Activated B cell treated with CpG ODN at 0.5 μM for 24 hours (primary cell): ENCODE data around the gene MTUS2. TPM values are rescaled to one million over a fixed set of nuclear protein-coding genes. Genes with fewer than 3 reads are reported as not detected.

Experiments
- ATAC-seq: fragments of 200-7000 bp; cut with Tn5 transposase; one replicate; pipeline ENCODE4 v1.10.0; 2021; ENCODE audit warnings: low read depth, mild to moderate bottlenecking, moderate library complexity
- CTCF ChIA-PET: fragments of 350-600 bp; sonication (Branson Sonifier 250); formaldehyde crosslinking; loops from one replicate; lab custom pipeline; 2021; ENCODE audit warnings: antibody characterized with exemption; lab: Charles Lee
- POLR2A ChIA-PET: fragments of 350-600 bp; sonication (Branson Sonifier 250); formaldehyde crosslinking; loops from one replicate; lab custom pipeline; 2021; ENCODE audit warnings: antibody characterized with exemption; lab: Charles Lee
- DNase-seq: peaks from one replicate; pipeline ENCODE4 v3.0.0; 2022
- H3K27ac Mint-ChIP-seq: one replicate; pipeline ENCODE4 v1.8.0; 2020; ENCODE audit warnings: mixed read lengths
- H3K27me3 Mint-ChIP-seq: one replicate; pipeline ENCODE4 v1.8.0; 2021; ENCODE audit warnings: mixed read lengths
- H3K36me3 Mint-ChIP-seq: one replicate; pipeline ENCODE4 v1.8.0; 2021; ENCODE audit warnings: low read depth, mixed read lengths
- H3K4me1 Mint-ChIP-seq: one replicate; pipeline ENCODE4 v1.8.0; 2021; ENCODE audit warnings: mixed read lengths
- H3K4me3 Mint-ChIP-seq: one replicate; pipeline ENCODE4 v1.8.0; 2020; ENCODE audit warnings: mild to moderate bottlenecking, mixed read lengths
- H3K9me3 Mint-ChIP-seq: one replicate; pipeline ENCODE4 v1.8.0; 2020; ENCODE audit warnings: mixed read lengths
- intact Hi-C: fragments of 100-400 bp; cut with micrococcal nuclease; formaldehyde crosslinking; loops from one replicate; pipeline ENCODE4 v1.15.1; 2024
- total RNA-seq: library from RNA; stranded (reverse); gene quantifications from 2 replicates; pipeline ENCODE4 v1.2.3, GENCODE V29; 2022
- TF ChIP-seq, protein P1 (sequence below): fragments of 200-600 bp; IDR thresholded peaks from one replicate; pipeline ENCODE4 v1.8.0; 2022; ENCODE audit warnings: antibody characterized with exemption, mild to moderate bottlenecking

MTUS2 gene
- total RNA-seq, 1 donor from 2014 or later: not detected

DNA sequence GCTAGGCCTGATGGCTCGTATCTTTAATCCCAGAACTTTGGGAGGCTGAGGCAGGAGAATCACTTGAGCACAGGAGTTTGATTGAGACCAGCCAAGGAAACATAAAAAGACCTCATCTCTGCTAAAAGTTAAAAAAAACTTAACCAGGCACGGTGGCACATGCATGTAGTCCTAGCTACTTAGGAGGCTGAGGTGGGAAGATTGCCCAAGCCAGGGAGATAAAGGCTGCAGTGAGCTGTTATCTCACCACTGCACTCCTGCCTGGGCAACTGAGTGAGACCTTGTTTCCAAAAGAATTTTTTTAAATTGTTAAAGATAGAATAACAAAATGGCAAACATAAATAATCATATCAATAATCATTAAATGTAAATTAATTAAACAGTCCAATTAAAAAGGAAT, 365.8 kb downstream of the MTUS2 start:
- intact Hi-C loops: no loop called here
- Mint-ChIP-seq H3K36me3 (no peaks in the 10 kb centered on the region), H3K27ac (no peak overlapping the region), H3K4me3 (no peak overlapping the region), H3K4me1 (peaks cover 3% of the 10 kb centered on the region), H3K27me3 (no peaks in the 10 kb centered on the region), H3K9me3 (peaks cover 23% of the 10 kb centered on the region)
- ChIA-PET POLR2A (no interaction called here), CTCF (no interaction called here)
- TF ChIP-seq, protein P1, sequence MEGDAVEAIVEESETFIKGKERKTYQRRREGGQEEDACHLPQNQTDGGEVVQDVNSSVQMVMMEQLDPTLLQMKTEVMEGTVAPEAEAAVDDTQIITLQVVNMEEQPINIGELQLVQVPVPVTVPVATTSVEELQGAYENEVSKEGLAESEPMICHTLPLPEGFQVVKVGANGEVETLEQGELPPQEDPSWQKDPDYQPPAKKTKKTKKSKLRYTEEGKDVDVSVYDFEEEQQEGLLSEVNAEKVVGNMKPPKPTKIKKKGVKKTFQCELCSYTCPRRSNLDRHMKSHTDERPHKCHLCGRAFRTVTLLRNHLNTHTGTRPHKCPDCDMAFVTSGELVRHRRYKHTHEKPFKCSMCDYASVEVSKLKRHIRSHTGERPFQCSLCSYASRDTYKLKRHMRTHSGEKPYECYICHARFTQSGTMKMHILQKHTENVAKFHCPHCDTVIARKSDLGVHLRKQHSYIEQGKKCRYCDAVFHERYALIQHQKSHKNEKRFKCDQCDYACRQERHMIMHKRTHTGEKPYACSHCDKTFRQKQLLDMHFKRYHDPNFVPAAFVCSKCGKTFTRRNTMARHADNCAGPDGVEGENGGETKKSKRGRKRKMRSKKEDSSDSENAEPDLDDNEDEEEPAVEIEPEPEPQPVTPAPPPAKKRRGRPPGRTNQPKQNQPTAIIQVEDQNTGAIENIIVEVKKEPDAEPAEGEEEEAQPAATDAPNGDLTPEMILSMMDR: no peak
- no peak for DNase-seq
- ATAC-seq: no peak

GRCh38 chr13:29187584-29187983, 367.4 kb downstream of the MTUS2 start:
- H3K4me1 Mint-ChIP-seq: peaks cover 3% of the 10 kb centered on the region
- no peaks in the 10 kb centered on the region for H3K36me3 Mint-ChIP-seq
- no peak overlapping the region for H3K27ac Mint-ChIP-seq
- intact Hi-C loops: no loop called here
- ChIA-PET POLR2A (no interaction called here), CTCF (no interaction called here)
- H3K9me3 Mint-ChIP-seq: peaks cover 23% of the 10 kb centered on the region
- no peak for DNase-seq
- no peak for ATAC-seq
- no peak overlapping the region for H3K4me3 Mint-ChIP-seq
- TF ChIP-seq, protein P1: no peak
- no peaks in the 10 kb centered on the region for H3K27me3 Mint-ChIP-seq

GRCh38 chr13:29190298-29190697, 370.2 kb downstream of the MTUS2 start:
- ChIA-PET POLR2A (no interaction called here), CTCF (no interaction called here)
- DNase-seq (no peak), ATAC-seq (no peak)
- no peak overlapping the region for H3K4me3 Mint-ChIP-seq
- TF ChIP-seq, protein P1: no peak
- intact Hi-C loops: no loop called here
- H3K36me3 Mint-ChIP-seq: no peaks in the 10 kb centered on the region
- H3K4me1 Mint-ChIP-seq: peaks cover 3% of the 10 kb centered on the region
- H3K27ac Mint-ChIP-seq: no peak overlapping the region
- peaks cover 10% of the 10 kb centered on the region for H3K9me3 Mint-ChIP-seq
- H3K27me3 Mint-ChIP-seq: no peaks in the 10 kb centered on the region

DNA sequence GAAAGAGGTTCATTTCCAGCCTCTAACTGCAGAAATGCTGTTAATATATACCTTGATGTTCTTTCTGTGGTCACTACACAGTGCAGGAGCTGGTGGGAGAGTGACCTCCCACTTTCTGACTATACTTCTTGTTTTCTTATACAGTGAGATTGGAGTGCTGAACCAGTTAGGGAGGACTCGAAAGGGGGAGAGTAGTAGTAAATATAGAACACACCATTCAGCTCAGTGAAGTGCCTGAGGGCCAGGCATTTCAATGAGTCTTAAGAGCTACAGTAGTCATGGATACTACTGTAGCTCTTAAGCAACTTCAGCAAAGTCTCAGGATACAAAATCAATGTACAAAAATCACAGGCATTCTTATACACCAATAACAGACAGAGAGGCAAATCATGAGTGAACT, 372.9 kb downstream of the MTUS2 start:
- no peak overlapping the region for H3K4me3 Mint-ChIP-seq
- no peaks in the 10 kb centered on the region for H3K36me3 Mint-ChIP-seq
- ChIA-PET CTCF (no interaction called here), POLR2A (no interaction called here)
- intact Hi-C loops: no loop called here
- H3K27ac Mint-ChIP-seq: no peak overlapping the region
- H3K9me3 Mint-ChIP-seq: peaks cover 7% of the 10 kb centered on the region
- H3K27me3 Mint-ChIP-seq: no peaks in the 10 kb centered on the region
- TF ChIP-seq, protein P1: no peak
- ATAC-seq: no peak
- H3K4me1 Mint-ChIP-seq: peaks cover 15% of the 10 kb centered on the region
- no peak for DNase-seq

DNA sequence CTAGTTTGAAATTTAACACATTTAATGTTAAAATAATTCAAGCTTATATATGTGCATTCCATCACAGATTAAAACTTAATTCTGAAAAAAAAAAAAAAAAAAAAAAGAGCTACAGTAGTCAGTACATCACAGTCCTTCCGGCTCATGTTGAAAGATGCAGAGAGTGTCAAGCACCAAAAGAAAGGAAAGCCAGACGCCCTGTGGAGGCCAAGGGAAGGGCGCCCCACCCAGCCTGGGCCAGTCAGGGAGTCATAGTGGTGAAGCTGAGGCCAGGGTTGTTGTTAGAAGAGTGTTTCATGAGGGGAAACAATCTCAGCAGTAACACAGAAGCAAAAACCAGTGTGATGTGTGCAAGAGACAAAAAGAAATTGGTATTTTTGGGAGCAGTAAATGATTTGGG, 375.3 kb downstream of the MTUS2 start:
- ChIA-PET POLR2A (no interaction called here), CTCF (no interaction called here)

More for the DNA sequence above, 375.3 kb downstream of the MTUS2 start:
- TF ChIP-seq, protein P1: no peak
- H3K27ac Mint-ChIP-seq: no peak overlapping the region
- intact Hi-C loops: no loop called here
- no peak for ATAC-seq
- peak overlapping the region; percentile 21 for H3K4me3 Mint-ChIP-seq
- H3K36me3 Mint-ChIP-seq: no peaks in the 10 kb centered on the region
- H3K4me1 Mint-ChIP-seq: peaks cover 15% of the 10 kb centered on the region
- peaks cover 11% of the 10 kb centered on the region for H3K9me3 Mint-ChIP-seq
- DNase-seq: no peak
- H3K27me3 Mint-ChIP-seq: no peaks in the 10 kb centered on the region
